HCT116 (cell line): ENCODE measurements around the gene TKFC. TPM values are rescaled to one million over a fixed set of nuclear protein-coding genes. Genes with fewer than 3 reads are reported as not detected.
A peak's percentile ranks its signal among the peaks of the same experiment; 100 is the strongest.

ENCODE experiments used
- ATAC-seq: fragments of 200-7000 bp; cut with Tn5 transposase; 2 replicates; pipeline ENCODE4 v1.9.1; 2020; ENCODE audit warnings: mild to moderate bottlenecking, moderate library complexity
- BruUV-seq: library from RNA; stranded (reverse); fragments of 400-500 nt; replicated peaks from 2 replicates; lab custom pipeline; 2021; lab: Mats Ljungman, UMichigan
- CTCF ChIA-PET: fragments of 300-600 bp; sonication (Branson Sonifier 250); formaldehyde crosslinking; loops from one replicate; lab custom pipeline; 2021; ENCODE audit warnings: antibody characterized with exemption; lab: Charles Lee
- POLR2A ChIA-PET: fragments of 300-600, 350-600 bp; sonication (Branson Sonifier 250); formaldehyde crosslinking; loops from one replicate; lab custom pipeline; 2021; ENCODE audit warnings: antibody characterized with exemption; lab: Charles Lee
- RAD21 ChIA-PET, 2 experiments: fragments of 300-600 bp; sonication (Branson Sonifier 250); formaldehyde crosslinking; loops; one replicate each; lab custom pipeline; 2023; ENCODE audit warnings: low total read pairs in 2 of 2; ENCODE audit not compliant: uncharacterized antibody in 2 of 2, unreplicated experiment in 2 of 2, low non-redundant PET in 1 of 2; lab: Charles Lee
- DNase-seq: peaks from one replicate; pipeline ENCODE4 v3.0.0-alpha.2; 2010; ENCODE audit warnings: low read depth, low spot score
- H2AFZ ChIP-seq: fragments of 200-600 bp; shearing (Covaris generic), sonication (generic); 2 replicates; pipeline ENCODE4 v1.6.1; 2017; ENCODE audit warnings: low read depth, mixed run types, mixed read lengths, antibody characterized with exemption, low read length; ENCODE audit not compliant: poor library complexity, severe bottlenecking
- H3K27ac ChIP-seq: 2 replicates; pipeline ENCODE4 v1.5.1; 2012; ENCODE audit warnings: low read depth, low read length
- H3K27me3 ChIP-seq: fragments of 200-600 bp; sonication (generic); 2 replicates; pipeline ENCODE4 v1.6.1; 2016; ENCODE audit warnings: mixed run types, low read length, mixed read lengths; ENCODE audit not compliant: insufficient read depth
- H3K36me3 ChIP-seq, 2 experiments: fragments of 200-500 bp in 1 of 2; fragments of 200-600 bp in 1 of 2; sonication (Bioruptor generic) in 1 of 2; sonication (generic) in 1 of 2; 2 replicates each; pipeline versions ENCODE4 v1.5.1 to v1.6.1; 2014 to 2016; ENCODE audit warnings: low read length in 2 of 2, inconsistent platforms in 1 of 2, mixed read lengths in 1 of 2, mixed run types in 1 of 2; ENCODE audit not compliant: insufficient read depth in 2 of 2, control insufficient read depth in 1 of 2
- H3K4me1 ChIP-seq, 2 experiments: fragments of 200-600 bp in 1 of 2; sonication (generic) in 1 of 2; 2 replicates each; pipeline versions ENCODE4 v1.5.1 to v1.6.1; 2012 to 2017; ENCODE audit warnings: low read length in 2 of 2, inconsistent platforms in 1 of 2, mild to moderate bottlenecking in 1 of 2, mixed read lengths in 1 of 2, mixed run types in 1 of 2, moderate library complexity in 1 of 2; ENCODE audit not compliant: insufficient read depth in 2 of 2, control insufficient read depth in 1 of 2
- H3K4me2 ChIP-seq: fragments of 200-600 bp; sonication (generic); 2 replicates; pipeline ENCODE4 v1.6.1; 2017; ENCODE audit warnings: mixed run types, low read length, mixed read lengths
- H3K4me3 ChIP-seq, 2 experiments: fragments of 200-600 bp in 1 of 2; sonication (generic) in 1 of 2; replicated peaks in 1 of 2; 2 replicates each; pipeline ENCODE4 v1.5.1; 2011 to 2016; ENCODE audit warnings: low read length in 2 of 2, control low read depth in 1 of 2, low read depth in 1 of 2, mild to moderate bottlenecking in 1 of 2, mixed read lengths in 1 of 2, mixed run types in 1 of 2
- H3K79me2 ChIP-seq: fragments of 200-600 bp; sonication (generic); 2 replicates; pipeline ENCODE4 v1.6.1; 2017; ENCODE audit warnings: mild to moderate bottlenecking, mixed run types, low read length, moderate library complexity, mixed read lengths; ENCODE audit not compliant: insufficient read depth
- H3K9ac ChIP-seq: fragments of 200-600 bp; sonication (generic); 2 replicates; pipeline ENCODE4 v1.6.1; 2016; ENCODE audit warnings: low read length, mixed read lengths
- H3K9me2 ChIP-seq: fragments of 200-600 bp; sonication (generic), shearing (Covaris generic); 2 replicates; pipeline ENCODE4 v1.6.1; 2017; ENCODE audit warnings: mixed run types, mild to moderate bottlenecking, moderate library complexity; ENCODE audit not compliant: insufficient read depth
- H3K9me3 ChIP-seq, 2 experiments: fragments of 200-500 bp in 1 of 2; fragments of 200-600 bp in 1 of 2; sonication (Bioruptor generic) in 1 of 2; sonication (generic) in 1 of 2; 2 replicates each; pipeline ENCODE4 v1.6.1; 2014 to 2017; ENCODE audit warnings: low read length in 2 of 2, mixed read lengths in 2 of 2, inconsistent platforms in 1 of 2, low read depth in 1 of 2, mild to moderate bottlenecking in 1 of 2, mixed run types in 1 of 2, moderate library complexity in 1 of 2; ENCODE audit not compliant: control insufficient read depth in 1 of 2, insufficient read depth in 1 of 2
- H4K20me1 ChIP-seq: fragments of 200-600 bp; sonication (generic), shearing (Covaris generic); 2 replicates; pipeline ENCODE4 v1.6.1; 2017; ENCODE audit warnings: mixed run types, mild to moderate bottlenecking, moderate library complexity; ENCODE audit not compliant: insufficient read depth
- CBX3 ChIP-seq: IDR thresholded peaks from 2 replicates; pipeline ENCODE4 v1.6.1; 2012; ENCODE audit warnings: low read depth
- CEBPB ChIP-seq: IDR thresholded peaks from 2 replicates; pipeline ENCODE4 v1.6.1; 2012; ENCODE audit warnings: low read depth
- EGR1 ChIP-seq: IDR thresholded peaks from 2 replicates; pipeline ENCODE4 v1.6.1; 2012; ENCODE audit warnings: low read depth
- ELF1 ChIP-seq: IDR thresholded peaks from 2 replicates; pipeline ENCODE4 v1.6.1; 2012; ENCODE audit warnings: low read depth, borderline replicate concordance
- intact Hi-C: fragments of 100-400 bp; cut with micrococcal nuclease; formaldehyde crosslinking; loops from 2 replicates; pipeline ENCODE4 v1.10.0; 2022
- total RNA-seq: library from RNA; stranded (reverse); gene quantifications from one replicate; pipeline ENCODE4 v1.2.1, GENCODE V29; 2021; ENCODE audit not compliant: unreplicated experiment
- TF ChIP-seq, protein P1 (sequence below): IDR thresholded peaks from 2 replicates; pipeline ENCODE4 v1.6.1; 2012; ENCODE audit warnings: low read depth
- TF ChIP-seq, protein P2 (sequence below): IDR thresholded peaks from 2 replicates; pipeline ENCODE4 v1.6.1; 2012

Gene TKFC
- total RNA-seq, 1 experiment from 2014 or later, result 156 TPM

DNA sequence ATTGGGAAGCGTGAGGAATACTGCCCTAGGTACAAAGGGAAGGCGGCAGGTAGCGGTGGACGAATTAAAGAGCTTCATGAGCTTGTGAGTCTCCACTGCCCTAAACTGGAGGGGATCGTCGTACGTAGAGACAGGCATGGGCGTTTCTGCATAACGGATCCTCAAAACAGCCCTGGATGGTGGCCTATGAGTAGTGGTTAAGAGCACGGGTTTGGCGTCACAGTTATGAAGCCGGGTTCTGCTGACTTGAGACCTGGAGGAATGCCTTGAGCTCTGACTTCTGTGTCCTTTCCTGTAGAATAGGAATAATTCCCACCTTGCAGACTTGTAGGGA lies 29.5 kb downstream of the TKFC start:
- DNase-seq (no peak), ATAC-seq (peak; percentile 9)
- ChIA-PET POLR2A (interaction anchor here (0.6 to 5.0 kb wide), 13 partner anchors 9 to 161 kb away, joined by 3 to 45 read pairs (median 4); partner anchors contain the start of genes CPSF7, DDB1, SDHAF2 and TKFC), CTCF (interaction anchor here (1.3 to 2.9 kb wide), 3 partner anchors 23 to 84 kb away, joined by 4 to 25 read pairs (median 17); no protein-coding TSS in a partner anchor), RAD21 (no interaction called here)
- TF ChIP-seq EGR1 (no peak), CEBPB (no peak), CBX3 (no peak), ELF1 (no peak)
- TF ChIP-seq, protein P1, sequence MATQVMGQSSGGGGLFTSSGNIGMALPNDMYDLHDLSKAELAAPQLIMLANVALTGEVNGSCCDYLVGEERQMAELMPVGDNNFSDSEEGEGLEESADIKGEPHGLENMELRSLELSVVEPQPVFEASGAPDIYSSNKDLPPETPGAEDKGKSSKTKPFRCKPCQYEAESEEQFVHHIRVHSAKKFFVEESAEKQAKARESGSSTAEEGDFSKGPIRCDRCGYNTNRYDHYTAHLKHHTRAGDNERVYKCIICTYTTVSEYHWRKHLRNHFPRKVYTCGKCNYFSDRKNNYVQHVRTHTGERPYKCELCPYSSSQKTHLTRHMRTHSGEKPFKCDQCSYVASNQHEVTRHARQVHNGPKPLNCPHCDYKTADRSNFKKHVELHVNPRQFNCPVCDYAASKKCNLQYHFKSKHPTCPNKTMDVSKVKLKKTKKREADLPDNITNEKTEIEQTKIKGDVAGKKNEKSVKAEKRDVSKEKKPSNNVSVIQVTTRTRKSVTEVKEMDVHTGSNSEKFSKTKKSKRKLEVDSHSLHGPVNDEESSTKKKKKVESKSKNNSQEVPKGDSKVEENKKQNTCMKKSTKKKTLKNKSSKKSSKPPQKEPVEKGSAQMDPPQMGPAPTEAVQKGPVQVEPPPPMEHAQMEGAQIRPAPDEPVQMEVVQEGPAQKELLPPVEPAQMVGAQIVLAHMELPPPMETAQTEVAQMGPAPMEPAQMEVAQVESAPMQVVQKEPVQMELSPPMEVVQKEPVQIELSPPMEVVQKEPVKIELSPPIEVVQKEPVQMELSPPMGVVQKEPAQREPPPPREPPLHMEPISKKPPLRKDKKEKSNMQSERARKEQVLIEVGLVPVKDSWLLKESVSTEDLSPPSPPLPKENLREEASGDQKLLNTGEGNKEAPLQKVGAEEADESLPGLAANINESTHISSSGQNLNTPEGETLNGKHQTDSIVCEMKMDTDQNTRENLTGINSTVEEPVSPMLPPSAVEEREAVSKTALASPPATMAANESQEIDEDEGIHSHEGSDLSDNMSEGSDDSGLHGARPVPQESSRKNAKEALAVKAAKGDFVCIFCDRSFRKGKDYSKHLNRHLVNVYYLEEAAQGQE, result no peak
- TF ChIP-seq, protein P2, sequence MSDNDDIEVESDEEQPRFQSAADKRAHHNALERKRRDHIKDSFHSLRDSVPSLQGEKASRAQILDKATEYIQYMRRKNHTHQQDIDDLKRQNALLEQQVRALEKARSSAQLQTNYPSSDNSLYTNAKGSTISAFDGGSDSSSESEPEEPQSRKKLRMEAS, result no peak
- 0 out of 2 replicates have a peak, but pooled peaks cover 4% of the 10 kb centered on the region for H4K20me1 ChIP-seq
- peak overlapping the region; percentile 85 for H3K9ac ChIP-seq
- H3K79me2 ChIP-seq, result peaks cover 35% of the 10 kb centered on the region
- peaks cover 15 to 33% of the 10 kb centered on the region in 2 experiments for H3K36me3 ChIP-seq
- peak overlapping the region; percentile 94 for H3K4me2 ChIP-seq
- H3K27ac ChIP-seq, result peak overlapping the region; percentile 97
- H3K9me3 ChIP-seq, result no peaks in the 10 kb centered on the region
- H3K4me3 ChIP-seq, result peak overlapping the region; percentile 89 to 93
- intact Hi-C loops, result no loop called here
- H2AFZ ChIP-seq, result peak overlapping the region; percentile 54
- H3K27me3 ChIP-seq, result no peaks in the 10 kb centered on the region
- TSS peak; percentile 85 for BruUV-seq
- H3K4me1 ChIP-seq, result peaks cover 0 to 22% of the 10 kb centered on the region in 2 experiments; a peak in 2 of 4 replicates
- no peaks in the 10 kb centered on the region for H3K9me2 ChIP-seq
